H1 (cell line): ENCODE data around the gene MYOCOS.

ENCODE experiments used
- CTCF ChIP-seq, 3 experiments: IDR thresholded peaks; 1 replicate in 2 of 3; 2 replicates in 1 of 3; pipeline versions ENCODE4 v1.5.1 to v1.6.1; 2011; ENCODE audit warnings: low read length in 3 of 3, mild to moderate bottlenecking in 3 of 3, inconsistent platforms in 2 of 3, low read depth in 1 of 3, moderate library complexity in 1 of 3; ENCODE audit not compliant: insufficient read depth in 1 of 3; ENCODE audit errors: control extremely low read depth in 1 of 3
- EP300 ChIP-seq, 2 experiments: IDR thresholded peaks; 1 replicate in 1 of 2; 2 replicates in 1 of 2; pipeline ENCODE4 v1.6.1; 2011 to 2012; ENCODE audit warnings: low read depth in 2 of 2, low read length in 2 of 2, mild to moderate bottlenecking in 2 of 2, borderline replicate concordance in 1 of 2, inconsistent platforms in 1 of 2, moderate library complexity in 1 of 2
- EZH2 ChIP-seq: fragments of 200-600 bp; sonication (generic); IDR thresholded peaks from 2 replicates; pipeline ENCODE4 v1.7.1; 2012; ENCODE audit warnings: low read depth, mild to moderate bottlenecking, moderate library complexity, low read length, inconsistent platforms; ENCODE audit not compliant: severe bottlenecking
- FOSL1 ChIP-seq: IDR thresholded peaks from 2 replicates; pipeline ENCODE4 v1.6.1; 2011; ENCODE audit warnings: mild to moderate bottlenecking, low read depth, low read length, moderate library complexity; ENCODE audit not compliant: insufficient read depth
- GABPA ChIP-seq: IDR thresholded peaks from 2 replicates; pipeline ENCODE4 v1.6.1; 2011; ENCODE audit warnings: mild to moderate bottlenecking, low read length, moderate library complexity, borderline replicate concordance; ENCODE audit not compliant: insufficient read depth
- POLR2A ChIP-seq, 2 experiments: IDR thresholded peaks; 1 replicate in 1 of 2; 2 replicates in 1 of 2; pipeline ENCODE4 v1.6.1; 2011; ENCODE audit warnings: low read depth in 2 of 2, low read length in 2 of 2, mild to moderate bottlenecking in 2 of 2; ENCODE audit errors: control extremely low read depth in 1 of 2
- RAD21 ChIP-seq, 2 experiments: IDR thresholded peaks in 1 of 2; conservative IDR thresholded peaks in 1 of 2; 2 replicates each; pipeline ENCODE4 v1.6.1; 2011; ENCODE audit warnings: low read depth in 2 of 2, low read length in 2 of 2, improper control_type of control experiment in 1 of 2, inconsistent platforms in 1 of 2, mild to moderate bottlenecking in 1 of 2, moderate library complexity in 1 of 2
- RNF2 ChIP-seq: fragments of 200-900, 300-1000 bp; sonication (generic); IDR thresholded peaks from 2 replicates; pipeline ENCODE4 v1.7.1; 2016; ENCODE audit warnings: borderline replicate concordance, low read depth, mild to moderate bottlenecking, antibody characterized with exemption, low read length; ENCODE audit not compliant: poor library complexity, severe bottlenecking; ENCODE audit errors: missing control alignments
- SIN3A ChIP-seq, 2 experiments: IDR thresholded peaks in 1 of 2; conservative IDR thresholded peaks in 1 of 2; 2 replicates each; pipeline ENCODE4 v1.6.1; 2011 to 2012; ENCODE audit warnings: low read length in 2 of 2, improper control_type of control experiment in 1 of 2, low read depth in 1 of 2, mild to moderate bottlenecking in 1 of 2
- SP1 ChIP-seq: IDR thresholded peaks from 2 replicates; pipeline ENCODE4 v1.6.1; 2011; ENCODE audit warnings: low read depth, low read length
- TAF1 ChIP-seq: IDR thresholded peaks from 2 replicates; pipeline ENCODE4 v1.6.1; 2011; ENCODE audit warnings: mild to moderate bottlenecking, low read depth, low read length
- USF2 ChIP-seq: IDR thresholded peaks from 2 replicates; pipeline ENCODE4 v1.6.1; 2011; ENCODE audit warnings: low read length, improper control_type of control experiment
- YY1 ChIP-seq: IDR thresholded peaks from 2 replicates; pipeline ENCODE4 v1.6.1; 2011; ENCODE audit warnings: low read depth, mild to moderate bottlenecking, low read length

- no peak for TF ChIP-seq CTCF (IDR thresholded peaks at IDR 0.05; ENCODE audit: control extremely low read depth in 1 of 3, insufficient read depth in 1 of 3, low read depth in 1 of 3, low read length in 3 of 3)
- no peak for TF ChIP-seq EZH2
- no peak for TF ChIP-seq RNF2
- no peak for TF ChIP-seq SP1
- TF ChIP-seq EP300 (IDR thresholded peaks at IDR 0.05; ENCODE audit: borderline replicate concordance in 1 of 2, low read depth in 2 of 2, low read length in 2 of 2), result no peak
- TF ChIP-seq POLR2A (IDR thresholded peaks at IDR 0.05; ENCODE audit: control extremely low read depth in 1 of 2, low read depth in 2 of 2, low read length in 2 of 2), result no peak
- TF ChIP-seq YY1, result no peak
- TF ChIP-seq FOSL1, result no peak
- TF ChIP-seq USF2, result no peak
- TF ChIP-seq SIN3A (conservative IDR thresholded peaks at IDR 0.05 in 1 of 2, IDR thresholded peaks at IDR 0.05 in 1 of 2; ENCODE audit: low read depth in 1 of 2, low read length in 2 of 2), result no peak
- TF ChIP-seq RAD21 (IDR thresholded peaks at IDR 0.05 in 1 of 2, conservative IDR thresholded peaks at IDR 0.05 in 1 of 2; ENCODE audit: low read depth in 2 of 2, low read length in 2 of 2), result no peak
- TF ChIP-seq GABPA, result no peak
- TF ChIP-seq TAF1, result no peak
Measured at GRCh38 chr1:171653796-171654195, 31.8 kb downstream of the MYOCOS start.
